ENCODE results near the gene SCGB2B2. TPM values are rescaled to one million over a fixed set of nuclear protein-coding genes. Genes with fewer than 3 reads are reported as not detected.
"Not testable (repeated sequence)": the region's sequence is repeated elsewhere in the genome, so short reads cannot be mapped to it uniquely, and the experiment has no call there.

SCGB2B2 gene
- total RNA-seq, 8 experiments from 2014 or later = 0.05 to 2.3 (median 0.47) TPM; not detected in 1

DNA sequence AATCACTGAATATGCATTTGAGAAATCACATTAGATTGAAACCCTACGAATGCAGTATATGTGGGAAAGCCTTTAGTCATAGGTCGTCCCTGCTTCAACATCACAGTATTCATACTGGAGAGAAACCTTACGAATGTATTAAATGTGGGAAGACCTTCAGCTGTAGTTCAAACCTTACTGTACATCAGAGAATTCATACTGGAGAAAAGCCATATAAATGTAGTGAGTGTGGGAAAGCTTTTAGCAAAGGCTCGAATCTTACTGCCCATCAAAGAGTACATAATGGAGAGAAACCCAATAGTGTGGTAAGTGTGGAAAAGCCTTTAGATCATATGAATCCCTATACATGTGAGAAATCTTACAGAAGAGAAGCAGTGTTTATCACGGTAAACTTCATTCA lies 8.3 kb upstream of the SCGB2B2 start:
- H3K4me3 ChIP-seq; H3K27ac ChIP-seq; H3K4me1 ChIP-seq (replicated peaks in 1 of 2); ATAC-seq (replicated peaks in 6 of 8); in situ Hi-C loops (cut with MboI; ENCODE audit: low pct_unique_long_range_greater_than_20kb in 2 of 9, low sequenced_read_pairs in 9 of 9, unreplicated experiment in 9 of 9): not testable (repeated sequence)
- WGBS, 10 experiments = 83 to 100% (median 100%) methylated on average over 1 to 5 of the region's 5 CpGs

DNA sequence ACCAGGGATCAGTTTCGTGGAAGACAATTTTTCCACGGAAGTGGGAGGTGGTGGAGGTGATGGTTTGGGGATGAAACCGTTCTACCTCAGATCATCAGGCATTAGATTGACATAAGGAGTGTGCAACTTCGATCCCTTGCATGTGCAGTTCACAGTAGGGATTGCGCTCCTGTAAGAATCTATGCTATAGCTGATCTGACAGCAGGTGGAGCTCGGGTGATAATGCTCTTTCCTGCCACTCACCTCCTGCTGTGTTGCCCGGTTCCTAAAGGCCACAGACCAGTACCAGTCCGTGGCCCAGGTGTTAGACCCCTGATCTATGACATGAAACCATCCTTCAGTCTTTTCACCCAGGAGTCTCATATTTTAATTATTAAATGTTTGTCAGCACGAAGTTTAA lies 4.5 kb upstream of the SCGB2B2 start:
- Histone ChIP-seq H3K27ac (no peak overlapping the region), H3K4me1 (replicated peaks in 1 of 2) (peaks cover 0 to 7% of the 10 kb centered on the region in 2 donors), H3K4me3 (no peak overlapping the region)
- WGBS, 10 experiments = 80 to 100% (median 99%) methylated on average over 1 to 8 of the region's 9 CpGs
- in situ Hi-C loops (cut with MboI; ENCODE audit: low pct_unique_long_range_greater_than_20kb in 2 of 9, low sequenced_read_pairs in 9 of 9, unreplicated experiment in 9 of 9) = no loop called here
- no peak for ATAC-seq (replicated peaks in 6 of 8)

DNA sequence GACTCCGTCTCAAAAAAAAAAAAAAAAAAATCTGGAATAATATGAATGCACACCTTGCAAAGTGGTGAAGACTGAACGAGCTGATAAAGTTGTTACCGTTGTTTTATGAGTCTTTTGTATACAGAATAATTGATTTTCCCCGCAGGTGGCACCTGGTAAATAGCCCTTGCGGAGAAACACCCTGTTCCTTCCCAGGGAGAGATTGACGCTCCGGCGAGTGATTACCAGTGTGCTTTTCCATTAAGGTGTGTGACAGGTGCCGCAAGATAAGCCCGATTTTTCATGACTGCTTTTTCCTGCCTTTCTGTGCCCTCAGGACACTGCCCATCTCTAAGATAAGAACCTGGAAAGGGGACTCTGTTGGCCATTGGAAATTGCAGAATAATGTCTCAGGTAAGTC lies 1.5 kb upstream of the SCGB2B2 start:
- no peak overlapping the region for H3K27ac ChIP-seq
- WGBS, 10 experiments = 0 to 95% (median 50%) methylated on average over 1 to 9 of the region's 10 CpGs; no CpG with 5 or more reads in 2 of the 10 experiments
- ATAC-seq (replicated peaks in 6 of 8) = no peak

DNA sequence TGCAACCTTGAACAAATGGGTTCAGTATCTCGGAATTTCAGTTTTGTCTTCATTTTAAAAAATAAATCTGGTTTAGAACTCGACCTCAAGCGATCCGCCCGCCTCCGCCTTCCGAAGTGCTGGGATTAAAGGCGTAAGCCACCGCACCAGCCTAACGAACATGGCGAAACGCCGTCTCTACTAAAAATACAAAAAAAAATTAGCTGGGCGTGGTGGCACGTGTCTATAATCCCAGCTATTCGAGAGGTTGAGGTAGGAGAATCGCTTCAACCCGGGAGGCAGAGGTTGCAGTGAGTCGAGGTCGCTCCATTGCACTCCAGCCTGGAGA lies 1.1 kb upstream of the SCGB2B2 start:
- 2 to 49% (median 16%) methylated on average over 4 to 20 of the region's 20 CpGs for WGBS, 10 experiments
- Histone ChIP-seq H3K4me1 (replicated peaks in 1 of 2) (peaks cover 3 to 12% of the 10 kb centered on the region in 2 donors), H3K4me3 (peak overlapping the region; percentile 71 to 100 (median 94)), H3K27ac (peak overlapping the region; percentile 95 to 96)
- in situ Hi-C loops (cut with MboI; ENCODE audit: low pct_unique_long_range_greater_than_20kb in 2 of 9, low sequenced_read_pairs in 9 of 9, unreplicated experiment in 9 of 9) = no loop called here
- no peak for ATAC-seq (replicated peaks in 6 of 8)

More for the DNA sequence above, 1.5 kb upstream of the SCGB2B2 start:
- in situ Hi-C loops (cut with MboI; ENCODE audit: low pct_unique_long_range_greater_than_20kb in 2 of 9, low sequenced_read_pairs in 9 of 9, unreplicated experiment in 9 of 9) = no loop called here
- Histone ChIP-seq H3K4me1 (replicated peaks in 1 of 2) (peaks cover 3 to 12% of the 10 kb centered on the region in 2 donors), H3K4me3 (peak overlapping the region; percentile 71 to 100 (median 94))

DNA sequence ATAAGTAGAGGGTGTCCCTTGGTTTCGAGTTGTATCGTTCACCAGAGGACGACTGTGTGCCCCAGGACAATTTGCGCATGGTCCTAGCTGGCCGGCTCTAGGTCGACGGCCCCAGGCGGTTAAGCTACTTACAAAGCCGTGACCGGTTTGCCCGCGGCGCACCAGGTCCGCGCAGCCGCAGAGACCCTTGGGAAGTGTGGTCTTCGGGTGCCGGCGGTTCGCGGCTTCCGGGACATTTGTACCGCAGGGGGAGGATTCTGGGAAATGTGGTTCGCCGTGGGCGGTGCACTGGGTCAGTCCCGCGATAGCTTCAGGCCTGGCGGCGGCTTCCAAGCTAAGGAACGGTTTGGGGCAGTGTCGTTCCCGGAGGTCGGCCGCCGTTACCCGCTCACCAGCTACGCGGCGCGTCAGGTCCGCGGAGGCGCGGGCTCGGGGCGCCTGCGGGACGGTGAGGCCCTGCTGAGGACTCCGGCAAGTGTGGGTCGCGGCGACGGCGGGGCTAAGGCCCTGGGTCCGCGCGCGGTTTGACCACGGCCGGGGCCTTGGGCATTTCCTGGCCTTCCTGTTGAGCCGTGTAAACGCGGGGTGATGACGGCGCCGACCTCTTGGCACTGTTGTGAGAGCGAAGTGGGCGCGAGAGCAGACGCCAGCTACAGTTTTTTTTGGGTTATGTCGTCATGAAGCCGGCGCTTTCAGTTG lies 576 bp upstream of the SCGB2B2 start, which contains the start of gene ZNF302:
TSS of gene ZNF302 (plus strand) at position 293 of the 699 bp plus-strand sequence. CDS start 1,127 bp downstream, outside the sequence.
- Histone ChIP-seq H3K4me1 (replicated peaks in 1 of 2) (peaks cover 3 to 12% of the 10 kb centered on the region in 2 donors), H3K4me3 (peak within 1 kb of the TSS; percentile 71 to 100 (median 94)), H3K27ac (peak within 1 kb of the TSS; percentile 95 to 96)
- ATAC-seq (replicated peaks in 6 of 8) = peak; percentile 88 to 96 (median 94)
- in situ Hi-C loops (cut with MboI; ENCODE audit: low pct_unique_long_range_greater_than_20kb in 2 of 9, low sequenced_read_pairs in 9 of 9, unreplicated experiment in 9 of 9) = no loop called here
- 0 to 4% (median 0%) methylated on average over 3 to 16 of the region's 74 CpGs; no CpG with 5 or more reads in 3 of the 10 experiments for WGBS, 10 experiments

DNA sequence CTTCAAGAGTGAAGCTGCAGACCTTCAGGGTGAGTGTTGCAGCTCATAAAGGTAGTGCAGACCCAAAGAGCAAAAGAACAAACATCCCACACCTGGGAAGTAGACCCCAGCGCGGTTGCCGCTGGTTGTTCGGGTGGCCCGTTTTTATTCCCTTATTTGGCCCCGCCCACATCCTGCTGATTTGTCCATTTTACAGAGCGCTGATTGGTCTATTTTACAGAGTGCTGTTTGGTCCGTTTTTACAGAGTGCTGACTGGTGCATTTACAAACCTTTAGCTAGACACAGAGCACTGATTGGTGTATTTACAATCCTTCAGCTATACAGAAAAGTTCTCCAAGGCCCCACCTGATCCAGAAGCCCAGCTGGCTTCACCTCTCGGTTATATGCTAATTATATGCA lies 1.0 kb downstream of the SCGB2B2 start:
- no peak overlapping the region for H3K27ac ChIP-seq
- H3K4me1 ChIP-seq (replicated peaks in 1 of 2) = peaks cover 3 to 12% of the 10 kb centered on the region in 2 donors
- 87 to 100% (median 96%) methylated on average over 2 to 8 of the region's 9 CpGs; no CpG with 5 or more reads in 3 of the 10 experiments for WGBS, 10 experiments
- peak overlapping the region in 2 of 5 donors; percentile 94 to 100 for H3K4me3 ChIP-seq
- no peak for ATAC-seq (replicated peaks in 6 of 8)
- in situ Hi-C loops (cut with MboI; ENCODE audit: low pct_unique_long_range_greater_than_20kb in 2 of 9, low sequenced_read_pairs in 9 of 9, unreplicated experiment in 9 of 9) = no loop called here

DNA sequence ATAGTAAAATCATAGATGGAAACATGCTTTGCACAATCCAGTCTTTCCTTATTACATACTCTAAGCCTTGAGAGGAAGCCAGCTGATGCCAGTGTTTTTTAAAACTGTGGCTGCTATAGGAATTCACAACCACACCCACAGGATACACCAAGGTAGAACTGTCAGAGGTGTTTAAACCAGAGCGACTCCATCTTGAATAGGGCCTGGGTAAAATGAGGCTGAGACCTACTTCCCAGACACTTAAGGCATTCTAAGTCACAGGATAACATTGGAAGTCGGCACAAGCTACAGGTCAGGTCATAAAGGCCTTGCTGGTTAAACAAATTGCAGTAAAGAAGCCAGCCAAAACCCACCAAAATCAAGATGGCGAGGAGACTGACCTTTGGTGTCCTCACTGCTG lies 1.7 kb downstream of the SCGB2B2 start:
- 80 to 100% (median 100%) methylated on average over 1 of the region's 3 CpGs; no CpG with 5 or more reads in 5 of the 10 experiments for WGBS, 10 experiments
- Histone ChIP-seq H3K4me1 (replicated peaks in 1 of 2) (peaks cover 3 to 12% of the 10 kb centered on the region in 2 donors), H3K27ac (no peak overlapping the region), H3K4me3 (no peak overlapping the region)
- ATAC-seq (replicated peaks in 6 of 8) = no peak
- in situ Hi-C loops (cut with MboI; ENCODE audit: low pct_unique_long_range_greater_than_20kb in 2 of 9, low sequenced_read_pairs in 9 of 9, unreplicated experiment in 9 of 9) = no loop called here

DNA sequence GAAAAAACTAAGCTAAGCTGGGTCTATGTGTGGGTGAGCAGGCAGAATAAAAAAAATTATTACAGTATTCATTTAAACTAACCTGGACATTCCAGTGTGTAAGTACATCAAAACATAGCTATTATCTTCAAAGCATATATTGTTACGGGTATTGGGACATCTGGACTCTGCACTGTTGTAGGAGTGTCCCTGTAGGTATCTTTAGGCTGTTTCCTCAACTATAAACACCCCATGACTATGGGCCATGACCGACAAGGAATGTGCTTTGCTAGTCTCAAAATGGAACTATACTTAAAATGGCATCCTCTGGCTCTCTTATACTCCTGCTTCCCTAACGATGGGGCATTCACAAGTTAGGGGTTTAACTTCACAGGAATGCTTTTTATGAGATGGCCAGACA lies 3.4 kb downstream of the SCGB2B2 start:
- H3K4me1 ChIP-seq (replicated peaks in 1 of 2) = peaks cover 3 to 9% of the 10 kb centered on the region in 2 donors
- in situ Hi-C loops (cut with MboI; ENCODE audit: low pct_unique_long_range_greater_than_20kb in 2 of 9, low sequenced_read_pairs in 9 of 9, unreplicated experiment in 9 of 9) = no loop called here
- H3K27ac ChIP-seq = no peak overlapping the region
- 0 to 92% (median 51%) methylated on average over 1 to 3 of the region's 3 CpGs; no CpG with 5 or more reads in 2 of the 10 experiments for WGBS, 10 experiments
- H3K4me3 ChIP-seq = no peak overlapping the region
- no peak for ATAC-seq (replicated peaks in 6 of 8)

DNA sequence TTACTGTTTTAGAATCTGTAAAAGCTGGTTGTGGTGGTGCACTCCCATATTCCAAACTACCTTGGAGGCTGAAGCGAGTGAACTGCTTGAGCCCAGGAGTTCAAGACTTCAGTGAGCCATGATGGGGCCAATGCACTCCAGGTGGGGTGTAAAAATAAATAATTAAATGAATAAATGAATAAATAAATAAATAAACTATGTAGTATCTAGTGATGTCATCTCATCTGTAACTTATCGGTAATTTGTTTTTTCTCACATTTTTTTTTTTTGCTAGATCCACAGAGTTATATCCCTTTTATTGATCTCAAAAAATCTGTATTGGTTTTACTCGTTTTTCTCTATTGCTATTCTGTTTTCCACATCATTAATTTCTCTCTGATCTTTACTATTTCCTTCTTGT lies 5.0 kb downstream of the SCGB2B2 start:
- H3K4me3 ChIP-seq = no peak overlapping the region
- 63 to 100% (median 79%) methylated on average over 1 to 3 of the region's 3 CpGs for WGBS, 10 experiments
- in situ Hi-C loops (cut with MboI; ENCODE audit: low pct_unique_long_range_greater_than_20kb in 2 of 9, low sequenced_read_pairs in 9 of 9, unreplicated experiment in 9 of 9) = no loop called here

DNA sequence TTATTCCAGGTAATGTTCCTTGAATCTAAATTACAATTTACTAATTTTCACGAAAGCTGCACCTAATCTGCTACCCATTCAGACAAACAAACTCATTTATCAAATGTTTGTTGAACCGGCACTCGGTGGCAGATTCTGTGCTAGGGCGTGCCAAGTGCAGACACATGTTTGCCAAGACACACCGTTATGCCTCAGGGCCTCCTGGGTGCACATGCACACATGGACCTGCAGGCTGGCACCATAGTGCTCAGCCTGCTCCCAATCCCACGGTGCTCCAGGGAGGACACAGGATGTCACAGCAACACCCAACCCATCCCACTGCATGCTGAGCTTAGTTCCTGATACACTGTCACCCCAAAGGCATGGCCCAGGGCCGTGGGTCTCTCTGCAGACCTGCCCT lies 7.7 kb downstream of the SCGB2B2 start:
- Histone ChIP-seq H3K27ac (no peak overlapping the region), H3K4me1 (replicated peaks in 1 of 2) (no peaks in the 10 kb centered on the region), H3K4me3 (no peak overlapping the region)
- in situ Hi-C loops (cut with MboI; ENCODE audit: low pct_unique_long_range_greater_than_20kb in 2 of 9, low sequenced_read_pairs in 9 of 9, unreplicated experiment in 9 of 9) = no loop called here
- no peak for ATAC-seq (replicated peaks in 6 of 8)
- 30 to 91% (median 84%) methylated on average over 2 to 4 of the region's 7 CpGs; no CpG with 5 or more reads in 3 of the 10 experiments for WGBS, 10 experiments

More for the DNA sequence above, 5.0 kb downstream of the SCGB2B2 start:
- H3K27ac ChIP-seq = no peak overlapping the region
- H3K4me1 ChIP-seq (replicated peaks in 1 of 2) = peaks cover 3 to 5% of the 10 kb centered on the region in 2 donors
- no peak for ATAC-seq (replicated peaks in 6 of 8)

DNA sequence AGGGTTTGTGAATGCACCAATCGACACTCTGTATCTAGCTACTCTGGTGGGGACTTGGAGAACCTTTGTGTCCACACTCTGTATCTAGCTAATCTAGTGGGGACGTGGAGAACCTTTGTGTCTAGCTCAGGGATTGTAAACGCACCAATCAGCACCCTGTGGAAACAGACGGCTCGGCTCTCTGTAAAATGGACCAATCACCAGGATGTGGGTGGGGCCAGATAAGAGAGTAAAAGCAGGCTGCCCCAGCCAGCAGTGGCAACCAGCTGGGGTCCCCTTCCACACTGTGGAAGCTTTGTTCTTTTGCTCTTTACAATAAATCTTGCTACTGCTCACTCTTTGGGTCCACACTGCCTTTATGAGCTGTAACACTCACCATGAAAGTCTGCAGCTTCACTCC lies 8.3 kb downstream of the SCGB2B2 start:
- in situ Hi-C loops (cut with MboI; ENCODE audit: low pct_unique_long_range_greater_than_20kb in 2 of 9, low sequenced_read_pairs in 9 of 9, unreplicated experiment in 9 of 9); ATAC-seq (replicated peaks in 6 of 8); H3K4me3 ChIP-seq; H3K27ac ChIP-seq; H3K4me1 ChIP-seq (replicated peaks in 1 of 2): not testable (repeated sequence)
- WGBS, 10 experiments = no CpG with 5 or more reads among the region's 5 CpGs

DNA sequence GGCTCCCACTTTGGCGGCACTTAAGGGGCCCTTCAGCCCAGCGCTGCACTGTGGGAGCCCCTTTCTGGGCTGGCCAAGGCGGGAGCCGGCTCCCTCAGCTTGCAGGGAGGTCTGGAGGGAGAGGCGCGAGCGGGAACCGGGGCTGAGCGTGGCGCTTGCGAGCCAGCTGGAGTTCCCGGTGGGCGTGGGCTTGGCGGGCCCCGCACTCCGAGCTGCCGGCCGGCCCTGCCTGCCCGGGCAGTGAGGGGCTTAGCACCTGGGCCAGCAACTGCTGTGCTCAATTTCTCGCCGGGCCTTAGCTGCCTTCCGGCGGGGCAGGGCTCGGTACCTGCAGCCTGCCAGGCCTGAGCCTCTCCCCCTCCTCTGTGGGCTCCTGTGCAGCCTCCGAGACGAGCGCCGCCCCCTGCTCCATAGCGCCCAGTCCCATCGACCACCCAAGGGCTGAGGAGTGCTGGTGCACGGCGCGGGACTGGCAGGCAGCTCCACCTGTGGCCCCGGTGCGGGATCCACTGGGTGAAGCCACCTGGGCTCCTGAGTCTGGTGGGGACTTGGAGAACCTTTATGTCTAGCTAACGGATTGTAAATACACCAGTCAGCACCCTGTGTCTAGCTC lies 8.8 kb downstream of the SCGB2B2 start:
- WGBS, 10 experiments = 100% methylated on average over 2 of the region's 36 CpGs; no CpG with 5 or more reads in 9 of the 10 experiments
- ATAC-seq (replicated peaks in 6 of 8); in situ Hi-C loops (cut with MboI; ENCODE audit: low pct_unique_long_range_greater_than_20kb in 2 of 9, low sequenced_read_pairs in 9 of 9, unreplicated experiment in 9 of 9); H3K4me3 ChIP-seq; H3K27ac ChIP-seq; H3K4me1 ChIP-seq (replicated peaks in 1 of 2): not testable (repeated sequence)

DNA sequence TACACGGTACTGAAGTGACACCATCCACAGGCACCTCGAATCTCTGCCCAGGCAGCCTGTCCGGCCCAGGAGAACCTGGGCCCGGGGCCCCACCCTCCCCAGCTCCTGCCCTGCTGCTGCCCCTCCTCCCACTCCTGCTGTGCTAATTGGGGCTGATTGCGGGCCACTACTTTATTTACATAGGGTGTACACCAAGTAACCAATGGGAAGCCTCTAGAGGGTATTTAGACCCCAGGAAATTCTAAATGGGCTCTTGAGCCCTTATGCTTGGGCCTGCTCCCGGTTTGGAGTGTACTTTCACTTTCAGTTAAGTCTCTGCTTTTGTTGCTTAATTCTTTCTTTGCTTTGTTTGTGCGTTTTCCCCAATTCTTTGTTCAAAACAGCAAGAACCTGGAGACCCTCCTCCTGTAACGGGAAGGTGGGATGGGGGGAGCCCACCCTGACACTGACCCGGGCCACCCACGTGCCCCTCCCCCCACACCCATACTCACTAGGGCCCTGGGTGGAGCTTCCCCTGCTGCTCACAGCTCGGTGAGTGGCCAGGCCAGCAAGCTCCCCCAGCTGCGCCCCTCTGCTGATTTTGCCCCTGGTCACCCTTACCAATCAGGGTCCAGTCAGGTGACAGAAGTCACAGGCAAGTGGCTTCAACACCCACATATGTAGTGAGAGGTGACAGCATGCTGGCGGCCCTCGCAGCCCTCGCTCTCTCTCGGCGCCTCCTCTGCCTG lies 9.4 kb downstream of the SCGB2B2 start:
- WGBS, 10 experiments = 0 to 68% (median 28%) methylated on average over 1 to 8 of the region's 17 CpGs; no CpG with 5 or more reads in 6 of the 10 experiments
- peak in 3 of 8 experiments; percentile 48 to 72 (median 64) for ATAC-seq (replicated peaks in 6 of 8)
- Histone ChIP-seq H3K27ac (no peak overlapping the region), H3K4me3 (no peak overlapping the region), H3K4me1 (replicated peaks in 1 of 2) (no peaks in the 10 kb centered on the region)
- in situ Hi-C loops (cut with MboI; ENCODE audit: low pct_unique_long_range_greater_than_20kb in 2 of 9, low sequenced_read_pairs in 9 of 9, unreplicated experiment in 9 of 9) = no loop called here
